Measurements from ENCODE around the gene COG6.

The COG6 gene

GRCh38 chr13:39770221-39771090, 115.0 kb downstream of the COG6 start:
- DNase-seq = no peak

GRCh38 chr13:39773833-39774232, 118.4 kb downstream of the COG6 start:
- DNase-seq = no peak

GRCh38 chr13:39776439-39776838, 121.0 kb downstream of the COG6 start:
- DNase-seq = no peak

- no peak for DNase-seq
These were observed 121.6 kb downstream of the COG6 start for GRCh38 chr13:39777021-39777420.

- peak in 2 of 5 experiments; percentile 34 to 47 for DNase-seq
These were observed 122.1 kb downstream of the COG6 start for GRCh38 chr13:39777527-39778061.

GRCh38 chr13:39779337-39780265, 124.1 kb downstream of the COG6 start:
- DNase-seq = peak in 2 of 5 experiments; percentile 10 to 37

- no peak for DNase-seq
These were observed 125.2 kb downstream of the COG6 start for GRCh38 chr13:39780711-39781110.

- no peak for DNase-seq
These were observed 125.9 kb downstream of the COG6 start for GRCh38 chr13:39781381-39781780.

GRCh38 chr13:39783051-39783450, 127.6 kb downstream of the COG6 start:
- no peak for DNase-seq

- no peak for DNase-seq
These were observed 128.9 kb downstream of the COG6 start for GRCh38 chr13:39784347-39784746.

GRCh38 chr13:39786091-39786490, 130.6 kb downstream of the COG6 start:
- DNase-seq = no peak

- DNase-seq = peak in 1 of 5 experiments; percentile 1
These were observed 131.6 kb downstream of the COG6 start for GRCh38 chr13:39787086-39787487.

GRCh38 chr13:39788102-39788501, 132.6 kb downstream of the COG6 start:
- no peak for DNase-seq

GRCh38 chr13:39789451-39789850, 134.0 kb downstream of the COG6 start:
- no peak for DNase-seq

All from T-helper 2 cell (primary cell).